Testis (tissue), 2 donors: ENCODE measurements around the gene RSAD1.

Experiments
- POLR2A ChIP-seq: fragments of 450-650 bp; IDR thresholded peaks from one replicate; pipeline ENCODE4 v1.6.1; 2017; ENCODE audit warnings: antibody characterized with exemption, mild to moderate bottlenecking, moderate library complexity
- TF ChIP-seq, protein P1 (sequence below), 3 experiments: fragments of 450-650 bp in 2 of 3; fragments of 200-600 bp in 1 of 3; sonication (generic) in 1 of 3; IDR thresholded peaks; one replicate each; pipeline ENCODE4 v1.5.1; 2016 to 2019; ENCODE audit warnings: antibody characterized with exemption in 3 of 3, mild to moderate bottlenecking in 2 of 3, moderate library complexity in 1 of 3

GRCh38 chr17:50511058-50511457, 32.4 kb downstream of the RSAD1 start:
- no peak for TF ChIP-seq POLR2A
- TF ChIP-seq, protein P1, sequence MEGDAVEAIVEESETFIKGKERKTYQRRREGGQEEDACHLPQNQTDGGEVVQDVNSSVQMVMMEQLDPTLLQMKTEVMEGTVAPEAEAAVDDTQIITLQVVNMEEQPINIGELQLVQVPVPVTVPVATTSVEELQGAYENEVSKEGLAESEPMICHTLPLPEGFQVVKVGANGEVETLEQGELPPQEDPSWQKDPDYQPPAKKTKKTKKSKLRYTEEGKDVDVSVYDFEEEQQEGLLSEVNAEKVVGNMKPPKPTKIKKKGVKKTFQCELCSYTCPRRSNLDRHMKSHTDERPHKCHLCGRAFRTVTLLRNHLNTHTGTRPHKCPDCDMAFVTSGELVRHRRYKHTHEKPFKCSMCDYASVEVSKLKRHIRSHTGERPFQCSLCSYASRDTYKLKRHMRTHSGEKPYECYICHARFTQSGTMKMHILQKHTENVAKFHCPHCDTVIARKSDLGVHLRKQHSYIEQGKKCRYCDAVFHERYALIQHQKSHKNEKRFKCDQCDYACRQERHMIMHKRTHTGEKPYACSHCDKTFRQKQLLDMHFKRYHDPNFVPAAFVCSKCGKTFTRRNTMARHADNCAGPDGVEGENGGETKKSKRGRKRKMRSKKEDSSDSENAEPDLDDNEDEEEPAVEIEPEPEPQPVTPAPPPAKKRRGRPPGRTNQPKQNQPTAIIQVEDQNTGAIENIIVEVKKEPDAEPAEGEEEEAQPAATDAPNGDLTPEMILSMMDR (IDR thresholded peaks at IDR 0.05) = no peak
